ENCODE results near the gene HRH1. TPM values are rescaled to one million over a fixed set of nuclear protein-coding genes. Genes with fewer than 3 reads are reported as not detected.

Gene HRH1
- total RNA-seq, 1 experiment from 2014 or later = 7.0 TPM

GRCh38 chr3:11154953-11155325, 646 bp downstream of the HRH1 start:
- CTCF ChIA-PET = interaction anchor here (0.7 to 2.9 kb wide), 10 partner anchors 10 to 180 kb away, joined by 3 to 9 read pairs (median 4); no protein-coding TSS in a partner anchor

More at GRCh38 chr3:11154953-11155325, 646 bp downstream of the HRH1 start:
- no peak for TF ChIP-seq EZH2phosphoT487 (IDR thresholded peaks at IDR 0.05; ENCODE audit: borderline replicate concordance)
- TF ChIP-seq CTCF (IDR thresholded peaks at IDR 0.05 in 2 of 3, conservative IDR thresholded peaks at IDR 0.05 in 1 of 3; ENCODE audit: borderline replicate concordance in 1 of 3, insufficient read depth in 1 of 3, low read depth in 2 of 3, low read length in 2 of 3) = peak in 1 of 3 experiments; percentile 12; a peak in 1 of 6 replicates
- H3K9me3 ChIP-seq (ENCODE audit: control insufficient read depth in 1 of 2, insufficient read depth in 1 of 2, low read depth in 1 of 2, low read length in 2 of 2) = no peaks in the 10 kb centered on the region
- no peaks in the 10 kb centered on the region for H4K20me1 ChIP-seq (ENCODE audit: insufficient read depth)
- peak overlapping the region; percentile 98 for H3K4me2 ChIP-seq (ENCODE audit: low read length)
- H3K79me2 ChIP-seq (ENCODE audit: insufficient read depth, low read length) = no peaks in the 10 kb centered on the region
- RAD21 ChIA-PET (ENCODE audit: low non-redundant PET in 1 of 2, low total read pairs in 2 of 2, uncharacterized antibody in 2 of 2, unreplicated experiment in 2 of 2) = interaction anchor here (0.7 to 1.7 kb wide), 3 partner anchors 51 to 121 kb away, joined by 3 to 5 read pairs (median 5); no protein-coding TSS in a partner anchor
- no peaks in the 10 kb centered on the region for H3K36me3 ChIP-seq (ENCODE audit: control insufficient read depth in 1 of 2, insufficient read depth in 2 of 2, low read length in 2 of 2)
- H3K9me2 ChIP-seq (ENCODE audit: insufficient read depth) = no peaks in the 10 kb centered on the region
- peak overlapping the region; percentile 41; the same call in 1 of the 2 replicates for H3K27ac ChIP-seq (ENCODE audit: low read depth, low read length)
- no TSS peak for BruUV-seq (replicated peaks)
- peak overlapping the region; percentile 50 for H2AFZ ChIP-seq (ENCODE audit: low read depth, low read length, poor library complexity, severe bottlenecking)
- DNase-seq (ENCODE audit: low read depth, low spot score) (no peak), ATAC-seq (peak; percentile 59)
- intact Hi-C loops (cut with micrococcal nuclease) = loop anchor here (1.0 to 10.0 kb wide), 5 partner anchors 30 to 500 kb away; no protein-coding TSS in a partner anchor
- peaks cover 10 to 35% of the 10 kb centered on the region in 2 experiments; a peak in 3 of 4 replicates for H3K4me1 ChIP-seq (ENCODE audit: control insufficient read depth in 1 of 2, insufficient read depth in 2 of 2, low read length in 2 of 2)
- H3K4me3 ChIP-seq (replicated peaks in 1 of 2; ENCODE audit: low read depth in 1 of 2, low read length in 2 of 2) = peak overlapping the region; percentile 48 to 77
- peak overlapping the region; percentile 44 for H3K9ac ChIP-seq (ENCODE audit: low read length)
- POLR2A ChIA-PET = interaction anchor here (1.3 kb wide), 1 partner anchor 59 kb away, joined by 3 read pairs; no protein-coding TSS in a partner anchor
- H3K27me3 ChIP-seq (ENCODE audit: insufficient read depth, low read length) = no peaks in the 10 kb centered on the region

Data from HCT116 (cell line).